A549 (cell line): ENCODE results near the gene LLGL2. TPM values are rescaled to one million over a fixed set of nuclear protein-coding genes. Genes with fewer than 3 reads are reported as not detected.

Experiments used
- ATAC-seq, 2 experiments: fragments of 200-7000 bp in 1 of 2; fragments of >200 bp in 1 of 2; cut with Nextera tagmentation in 1 of 2; cut with Tn5 transposase in 1 of 2; 3 replicates each; pipeline versions ENCODE4 v1.8.0 to v1.9.1; 2018 to 2020; ENCODE audit warnings: mild to moderate bottlenecking in 1 of 2, moderate library complexity in 1 of 2
- CTCF ChIA-PET: fragments of 300-600 bp; sonication (Branson Sonifier 250); formaldehyde crosslinking; extraction: SDS; loops from one replicate; lab custom pipeline; 2021; ENCODE audit warnings: antibody characterized with exemption, inconsistent platforms; lab: Yijun Ruan, JAX
- POLR2A ChIA-PET: fragments of 350-600 bp; formaldehyde crosslinking; extraction: SDS; loops from one replicate; lab custom pipeline; 2021; ENCODE audit warnings: antibody characterized with exemption, inconsistent platforms; lab: Yijun Ruan, JAX
- DNase-seq, 2 experiments: peaks; one replicate each; pipeline versions ENCODE4 v3.0.0 to v3.0.0-alpha.2; 2011 to 2016; ENCODE audit warnings: low read depth in 1 of 2, low spot score in 1 of 2
- FAIRE-seq: peaks from 2 replicates; lab custom pipeline; 2011; peaks lifted over from hg19 to GRCh38; lab: Jason Lieb, UNC
- H3K27ac ChIP-seq, 2 experiments: fragments of >200 bp; sonication (Bioruptor Twin); formaldehyde crosslinking; 3 replicates each; pipeline ENCODE4 v1.5.1; 2016 to 2017
- H3K4me1 ChIP-seq: fragments of >200 bp; sonication (Bioruptor Twin); formaldehyde crosslinking; 3 replicates; pipeline ENCODE4 v1.6.1; 2016
- H3K4me2 ChIP-seq: fragments of >200 bp; sonication (Bioruptor Twin); formaldehyde crosslinking; 3 replicates; pipeline ENCODE4 v1.6.1; 2016
- H3K4me3 ChIP-seq: fragments of >200 bp; sonication (Bioruptor Twin); formaldehyde crosslinking; 3 replicates; pipeline ENCODE4 v1.5.1; 2016
- H3K9me3 ChIP-seq: fragments of >200 bp; sonication (Bioruptor Twin); formaldehyde crosslinking; 3 replicates; pipeline ENCODE4 v1.6.1; 2016
- CBX2 ChIP-seq: fragments of 200-600 bp; sonication (generic); IDR thresholded peaks from 2 replicates; pipeline ENCODE4 v1.6.1; 2016; ENCODE audit warnings: low read depth, mild to moderate bottlenecking, borderline replicate concordance
- CBX8 ChIP-seq: fragments of 200-600 bp; sonication (generic); IDR thresholded peaks from 2 replicates; pipeline ENCODE4 v1.6.1; 2016
- CEBPB ChIP-seq, 2 experiments: fragments of >200 bp in 1 of 2; sonication (Bioruptor Twin) in 1 of 2; formaldehyde crosslinking in 1 of 2; IDR thresholded peaks; 2 replicates each; pipeline ENCODE4 v1.6.1; 2012 to 2016
- CHD2 ChIP-seq: fragments of 150-350 bp; IDR thresholded peaks from 2 replicates; pipeline ENCODE4 v1.6.1; 2014; ENCODE audit warnings: low read length; ENCODE audit not compliant: partially characterized antibody
- EHMT2 ChIP-seq: fragments of 200-600 bp; sonication (generic); IDR thresholded peaks from 2 replicates; pipeline ENCODE4 v1.6.1; 2016; ENCODE audit warnings: antibody characterized with exemption, low read depth, mild to moderate bottlenecking, moderate library complexity
- EP300 ChIP-seq, 2 experiments: fragments of >200 bp; sonication (Bioruptor Twin); formaldehyde crosslinking; IDR thresholded peaks; 2 replicates in 1 of 2; 3 replicates in 1 of 2; pipeline ENCODE4 v1.6.1; 2016 to 2017
- ESRRA ChIP-seq: fragments of 150-350 bp; IDR thresholded peaks from 2 replicates; pipeline ENCODE4 v1.6.1; 2014; ENCODE audit warnings: mild to moderate bottlenecking, low read length, borderline replicate concordance
- FOSB ChIP-seq: fragments of 250-450 bp; sonication (Bioruptor Pico); IDR thresholded peaks from 2 replicates; pipeline ENCODE4 v1.5.0; 2020; ENCODE audit warnings: mild to moderate bottlenecking, moderate library complexity
- FOXS1 ChIP-seq: fragments of 250-450 bp; sonication (Bioruptor Pico); IDR thresholded peaks from 2 replicates; pipeline ENCODE4 v1.5.0; 2020; ENCODE audit warnings: mild to moderate bottlenecking, moderate library complexity
- HEYL ChIP-seq: fragments of 250-450 bp; sonication (Bioruptor Pico); IDR thresholded peaks from 2 replicates; pipeline ENCODE4 v1.8.0; 2021; ENCODE audit warnings: mild to moderate bottlenecking, moderate library complexity
- HOXA7 ChIP-seq: fragments of 250-450 bp; sonication (Bioruptor Pico); IDR thresholded peaks from 2 replicates; pipeline ENCODE4 v1.5.0; 2020; ENCODE audit warnings: mild to moderate bottlenecking, moderate library complexity
- HOXB13 ChIP-seq: fragments of 250-450 bp; sonication (Bioruptor Pico); IDR thresholded peaks from 2 replicates; pipeline ENCODE4 v1.5.0; 2020; ENCODE audit warnings: low read depth, mild to moderate bottlenecking, moderate library complexity
- HOXB5 ChIP-seq: fragments of 250-450 bp; sonication (Bioruptor Pico); IDR thresholded peaks from 2 replicates; pipeline ENCODE4 v1.5.0; 2020; ENCODE audit warnings: mild to moderate bottlenecking, moderate library complexity
- JUN ChIP-seq, 2 experiments: fragments of >200 bp; sonication (Bioruptor Twin); formaldehyde crosslinking; IDR thresholded peaks; 2 replicates in 1 of 2; 3 replicates in 1 of 2; pipeline ENCODE4 v1.6.1; 2016 to 2017
- JUNB ChIP-seq: fragments of >200 bp; sonication (Bioruptor Twin); formaldehyde crosslinking; IDR thresholded peaks from 2 replicates; pipeline ENCODE4 v1.6.1; 2016
- KDM1A ChIP-seq: fragments of 200-600 bp; sonication (generic); IDR thresholded peaks from 2 replicates; pipeline ENCODE4 v1.6.1; 2016; ENCODE audit warnings: low read depth, mild to moderate bottlenecking
- KDM5A ChIP-seq: fragments of 200-600 bp; sonication (generic); IDR thresholded peaks from 2 replicates; pipeline ENCODE4 v1.6.1; 2016; ENCODE audit warnings: antibody characterized with exemption, mild to moderate bottlenecking
- MAFK ChIP-seq: fragments of 450-650 bp; IDR thresholded peaks from 2 replicates; pipeline ENCODE4 v1.6.1; 2014; ENCODE audit not compliant: partially characterized antibody
- MAZ ChIP-seq: fragments of 150-350 bp; IDR thresholded peaks from 2 replicates; pipeline ENCODE4 v1.6.1; 2014; ENCODE audit warnings: antibody characterized with exemption, low read depth, low read length, borderline replicate concordance
- MYC ChIP-seq: IDR thresholded peaks from 2 replicates; pipeline ENCODE4 v1.6.1; 2012; ENCODE audit warnings: mild to moderate bottlenecking, inconsistent platforms, low read length, improper control_type of control experiment, borderline replicate concordance
- NFE2L2 ChIP-seq: fragments of 150-350 bp; conservative IDR thresholded peaks from 2 replicates; pipeline ENCODE4 v1.6.1; 2014; ENCODE audit warnings: low read length
- NR3C1 ChIP-seq: fragments of >200 bp; sonication (Bioruptor Twin); formaldehyde crosslinking; IDR thresholded peaks from 3 replicates; pipeline ENCODE4 v1.6.1; 2017
- PHF8 ChIP-seq: fragments of 200-600 bp; sonication (generic); IDR thresholded peaks from 2 replicates; pipeline ENCODE4 v1.6.1; 2016; ENCODE audit warnings: low read depth, mild to moderate bottlenecking, antibody characterized with exemption, moderate library complexity, borderline replicate concordance
- POLR2A ChIP-seq: IDR thresholded peaks from 2 replicates; pipeline ENCODE4 v1.6.1; 2012; ENCODE audit warnings: mild to moderate bottlenecking, low read length
- POLR2AphosphoS2 ChIP-seq: conservative IDR thresholded peaks from 2 replicates; pipeline ENCODE4 v1.6.1; 2012; ENCODE audit warnings: low read length, improper control_type of control experiment, inconsistent platforms
- RAD21 ChIP-seq, 2 experiments: fragments of >200 bp in 1 of 2; sonication (Bioruptor Twin) in 1 of 2; formaldehyde crosslinking in 1 of 2; IDR thresholded peaks in 1 of 2; conservative IDR thresholded peaks in 1 of 2; 2 replicates in 1 of 2; 3 replicates in 1 of 2; pipeline ENCODE4 v1.6.1; 2012 to 2018; ENCODE audit warnings: inconsistent platforms in 1 of 2
- RARB ChIP-seq: fragments of 250-450 bp; sonication (Bioruptor Pico); IDR thresholded peaks from 2 replicates; pipeline ENCODE4 v1.8.0; 2021; ENCODE audit warnings: mild to moderate bottlenecking, moderate library complexity
- RCOR1 ChIP-seq: fragments of 150-350 bp; IDR thresholded peaks from 2 replicates; pipeline ENCODE4 v1.6.1; 2014; ENCODE audit warnings: antibody characterized with exemption, low read length, low read depth
- SMC3 ChIP-seq: fragments of >200 bp; sonication (Bioruptor Twin); formaldehyde crosslinking; IDR thresholded peaks from 3 replicates; pipeline ENCODE4 v1.6.1; 2018; ENCODE audit warnings: inconsistent platforms
- TFCP2L1 ChIP-seq: fragments of 250-450 bp; sonication (Bioruptor Pico); IDR thresholded peaks from 2 replicates; pipeline ENCODE4 v1.5.0; 2021; ENCODE audit warnings: mild to moderate bottlenecking
- TP53 ChIP-seq: fragments of 250-450 bp; sonication (Bioruptor Pico); IDR thresholded peaks from 2 replicates; pipeline ENCODE4 v1.5.0; 2021; ENCODE audit warnings: mild to moderate bottlenecking, moderate library complexity
- ZC3H11A ChIP-seq: fragments of 450-650 bp; IDR thresholded peaks from 2 replicates; pipeline ENCODE4 v1.6.1; 2014; ENCODE audit warnings: antibody characterized with exemption, mild to moderate bottlenecking
- ZFP36 ChIP-seq: fragments of 450-650 bp; IDR thresholded peaks from 2 replicates; pipeline ENCODE4 v1.6.1; 2014; ENCODE audit warnings: borderline replicate concordance; ENCODE audit not compliant: partially characterized antibody
- ZNF302 ChIP-seq: fragments of 250-450 bp; sonication (Bioruptor Pico); IDR thresholded peaks from 2 replicates; pipeline ENCODE4 v1.9.0; 2021; ENCODE audit warnings: inconsistent platforms, mild to moderate bottlenecking, moderate library complexity
- WGBS: methylation state at CpG from one replicate; pipeline ENCODE4 v1.1.6; 2017; ENCODE audit errors: missing lambda C conversion rate; 5-methylcytosine and 5-hydroxymethylcytosine counted together
- polyA plus RNA-seq, 4 experiments: library from polyadenylated mRNA; depleted of rRNA in 3 of 4; stranded (reverse); fragments of >200 nt; fragmentation: RNase III in 1 of 4; extraction: RNeasy Plus Mini Kit Qiagen cat#74134 plus additional on column Dnase treatment in 1 of 4; gene quantifications; 2 replicates in 3 of 4; 3 replicates in 1 of 4; pipeline ENCODE4 v1.2.3, GENCODE V29; 2011 to 2017
- TF ChIP-seq, protein P1 (sequence below): fragments of >200 bp; sonication (Bioruptor Twin); formaldehyde crosslinking; IDR thresholded peaks from 3 replicates; pipeline ENCODE4 v1.5.1; 2016
- TF ChIP-seq, protein P2 (sequence below): IDR thresholded peaks from 2 replicates; pipeline ENCODE4 v1.6.1; 2012; ENCODE audit warnings: low read depth, borderline replicate concordance
- TF ChIP-seq, protein P3 (sequence below): fragments of 450-650 bp; IDR thresholded peaks from 2 replicates; pipeline ENCODE4 v1.6.1; 2014; ENCODE audit warnings: antibody characterized with exemption
- TF ChIP-seq, protein P4 (sequence below): IDR thresholded peaks from 2 replicates; pipeline ENCODE4 v1.6.1; 2012
- TF ChIP-seq, protein P5 (sequence below): fragments of 250-450 bp; sonication (Bioruptor Pico); IDR thresholded peaks from 2 replicates; pipeline ENCODE4 v1.5.0; 2020; ENCODE audit warnings: low read depth, mild to moderate bottlenecking, moderate library complexity
- TF ChIP-seq, protein P6 (sequence below): fragments of >200 bp; sonication (Bioruptor Twin); formaldehyde crosslinking; IDR thresholded peaks from 2 replicates; pipeline ENCODE4 v1.6.1; 2016

Gene LLGL2
- polyA plus RNA-seq, 2 of the 4 experiments (the other 2 are of a cell fraction) = 18.9 to 35.0 TPM

DNA sequence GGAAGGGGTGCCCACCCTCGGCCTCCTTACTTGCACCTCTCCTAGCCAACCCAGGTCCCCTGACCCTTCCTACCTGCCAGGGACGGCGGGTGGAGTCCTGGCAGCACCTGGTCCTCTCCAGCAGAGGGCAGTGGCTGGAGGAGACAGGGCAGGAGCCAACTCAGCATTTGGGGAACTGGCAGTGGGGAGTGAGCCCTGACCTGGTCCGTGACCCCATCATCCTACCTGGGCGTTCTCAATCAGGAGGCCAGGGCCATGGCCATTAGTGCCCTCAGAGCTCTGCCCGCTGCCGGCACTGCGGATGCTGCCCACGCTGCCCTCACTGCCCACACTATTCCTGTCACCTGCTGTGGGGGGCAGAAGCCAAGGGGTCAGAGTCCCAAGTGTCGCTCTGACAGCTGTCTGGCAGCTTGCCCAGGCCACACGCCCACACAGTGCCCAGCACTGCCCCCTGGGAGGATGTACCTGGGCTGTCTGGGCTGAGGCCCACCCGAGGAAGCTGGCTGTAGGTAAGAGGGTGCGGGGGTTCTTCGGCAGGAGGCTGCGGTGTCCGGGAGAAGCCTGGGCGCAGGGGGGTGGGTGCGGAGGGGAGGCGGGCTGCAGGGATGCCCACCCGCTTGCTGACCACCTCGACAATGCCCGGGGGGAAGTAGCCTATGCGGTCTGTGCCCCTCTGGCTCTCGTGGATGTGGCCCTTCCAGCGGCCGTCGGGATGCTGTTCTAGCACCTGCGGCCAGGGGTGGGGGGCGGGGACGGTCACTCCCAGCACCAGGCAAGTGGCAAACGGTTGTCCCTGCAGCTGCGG is 20.9 kb upstream of the LLGL2 start:
- CTCF ChIA-PET = interaction anchor here (0.6 to 6.4 kb wide), 41 partner anchors 9 to 583 kb away, joined by 3 to 55 read pairs (median 4); partner anchors contain the start of genes LLGL2, SMIM5, TMEM94 and TSEN54
- Histone ChIP-seq H3K4me1 (peaks cover 14% of the 10 kb centered on the region), H3K4me2 (no peak overlapping the region), H3K27ac (no peak overlapping the region), H3K9me3 (no peaks in the 10 kb centered on the region), H3K4me3 (no peak overlapping the region)
- peak; percentile 70 to 81 for ATAC-seq
- DNase-seq = peak; percentile 61 to 89
- POLR2A ChIA-PET = interaction anchor here (1.0 kb wide), 1 partner anchor 11 kb away, joined by 3 read pairs; no protein-coding TSS in a partner anchor
- 64% methylated on average over 19 of the region's 32 CpGs for WGBS
- FAIRE-seq = no peak
- no peak for TF ChIP-seq ZC3H11A
- no peak for TF ChIP-seq HOXB13
- no peak for TF ChIP-seq ZNF302
- no peak for TF ChIP-seq CBX2
- TF ChIP-seq PHF8 = no peak
- TF ChIP-seq JUNB = no peak
- no peak for TF ChIP-seq HOXA7
- no peak for TF ChIP-seq KDM5A
- TF ChIP-seq RARB (CRISPR knock-in tag) = no peak
- TF ChIP-seq, protein P1, sequence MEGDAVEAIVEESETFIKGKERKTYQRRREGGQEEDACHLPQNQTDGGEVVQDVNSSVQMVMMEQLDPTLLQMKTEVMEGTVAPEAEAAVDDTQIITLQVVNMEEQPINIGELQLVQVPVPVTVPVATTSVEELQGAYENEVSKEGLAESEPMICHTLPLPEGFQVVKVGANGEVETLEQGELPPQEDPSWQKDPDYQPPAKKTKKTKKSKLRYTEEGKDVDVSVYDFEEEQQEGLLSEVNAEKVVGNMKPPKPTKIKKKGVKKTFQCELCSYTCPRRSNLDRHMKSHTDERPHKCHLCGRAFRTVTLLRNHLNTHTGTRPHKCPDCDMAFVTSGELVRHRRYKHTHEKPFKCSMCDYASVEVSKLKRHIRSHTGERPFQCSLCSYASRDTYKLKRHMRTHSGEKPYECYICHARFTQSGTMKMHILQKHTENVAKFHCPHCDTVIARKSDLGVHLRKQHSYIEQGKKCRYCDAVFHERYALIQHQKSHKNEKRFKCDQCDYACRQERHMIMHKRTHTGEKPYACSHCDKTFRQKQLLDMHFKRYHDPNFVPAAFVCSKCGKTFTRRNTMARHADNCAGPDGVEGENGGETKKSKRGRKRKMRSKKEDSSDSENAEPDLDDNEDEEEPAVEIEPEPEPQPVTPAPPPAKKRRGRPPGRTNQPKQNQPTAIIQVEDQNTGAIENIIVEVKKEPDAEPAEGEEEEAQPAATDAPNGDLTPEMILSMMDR = peak; percentile 67
- TF ChIP-seq, protein P2, sequence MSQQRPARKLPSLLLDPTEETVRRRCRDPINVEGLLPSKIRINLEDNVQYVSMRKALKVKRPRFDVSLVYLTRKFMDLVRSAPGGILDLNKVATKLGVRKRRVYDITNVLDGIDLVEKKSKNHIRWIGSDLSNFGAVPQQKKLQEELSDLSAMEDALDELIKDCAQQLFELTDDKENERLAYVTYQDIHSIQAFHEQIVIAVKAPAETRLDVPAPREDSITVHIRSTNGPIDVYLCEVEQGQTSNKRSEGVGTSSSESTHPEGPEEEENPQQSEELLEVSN = no peak
- TF ChIP-seq, protein P3, sequence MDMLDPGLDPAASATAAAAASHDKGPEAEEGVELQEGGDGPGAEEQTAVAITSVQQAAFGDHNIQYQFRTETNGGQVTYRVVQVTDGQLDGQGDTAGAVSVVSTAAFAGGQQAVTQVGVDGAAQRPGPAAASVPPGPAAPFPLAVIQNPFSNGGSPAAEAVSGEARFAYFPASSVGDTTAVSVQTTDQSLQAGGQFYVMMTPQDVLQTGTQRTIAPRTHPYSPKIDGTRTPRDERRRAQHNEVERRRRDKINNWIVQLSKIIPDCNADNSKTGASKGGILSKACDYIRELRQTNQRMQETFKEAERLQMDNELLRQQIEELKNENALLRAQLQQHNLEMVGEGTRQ = no peak
- no peak for TF ChIP-seq TFCP2L1 (CRISPR knock-in tag)
- TF ChIP-seq CEBPB (IDR thresholded peaks at IDR 0.05) = no peak
- TF ChIP-seq HEYL (CRISPR knock-in tag) = no peak
- TF ChIP-seq FOXS1 = no peak
- no peak for TF ChIP-seq KDM1A
- no peak for TF ChIP-seq CBX8
- no peak for TF ChIP-seq MAZ
- TF ChIP-seq HOXB5 (CRISPR knock-in tag) = no peak
- no peak for TF ChIP-seq EHMT2
- TF ChIP-seq MAFK = peak; percentile 92
- no peak for TF ChIP-seq POLR2A
- no peak for TF ChIP-seq EP300 (IDR thresholded peaks at IDR 0.05)
- peak; percentile 71 for TF ChIP-seq SMC3
- TF ChIP-seq NR3C1 = no peak
- no peak for TF ChIP-seq FOSB (CRISPR knock-in tag)
- TF ChIP-seq, protein P4, sequence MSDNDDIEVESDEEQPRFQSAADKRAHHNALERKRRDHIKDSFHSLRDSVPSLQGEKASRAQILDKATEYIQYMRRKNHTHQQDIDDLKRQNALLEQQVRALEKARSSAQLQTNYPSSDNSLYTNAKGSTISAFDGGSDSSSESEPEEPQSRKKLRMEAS = 0 out of 2 replicates have a peak, but pooled peaks have one; percentile 16
- no peak for TF ChIP-seq POLR2AphosphoS2
- no peak for TF ChIP-seq NFE2L2
- TF ChIP-seq, protein P5, sequence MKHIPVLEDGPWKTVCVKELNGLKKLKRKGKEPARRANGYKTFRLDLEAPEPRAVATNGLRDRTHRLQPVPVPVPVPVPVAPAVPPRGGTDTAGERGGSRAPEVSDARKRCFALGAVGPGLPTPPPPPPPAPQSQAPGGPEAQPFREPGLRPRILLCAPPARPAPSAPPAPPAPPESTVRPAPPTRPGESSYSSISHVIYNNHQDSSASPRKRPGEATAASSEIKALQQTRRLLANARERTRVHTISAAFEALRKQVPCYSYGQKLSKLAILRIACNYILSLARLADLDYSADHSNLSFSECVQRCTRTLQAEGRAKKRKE (CRISPR knock-in tag) = no peak
- no peak for TF ChIP-seq RCOR1
- TF ChIP-seq RAD21 (conservative IDR thresholded peaks at IDR 0.05 in 1 of 2, IDR thresholded peaks at IDR 0.05 in 1 of 2) = peak; percentile 61 to 66
- no peak for TF ChIP-seq TP53
- TF ChIP-seq, protein P6, sequence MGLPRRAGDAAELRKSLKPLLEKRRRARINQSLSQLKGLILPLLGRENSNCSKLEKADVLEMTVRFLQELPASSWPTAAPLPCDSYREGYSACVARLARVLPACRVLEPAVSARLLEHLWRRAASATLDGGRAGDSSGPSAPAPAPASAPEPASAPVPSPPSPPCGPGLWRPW = no peak
- no peak for TF ChIP-seq ESRRA
- TF ChIP-seq CHD2 = no peak
- TF ChIP-seq ZFP36 = no peak
- no peak for TF ChIP-seq JUN (IDR thresholded peaks at IDR 0.05)
- TF ChIP-seq MYC = no peak
